Measurements from ENCODE around the gene MARS2. TPM values are rescaled to one million over a fixed set of nuclear protein-coding genes. Genes with fewer than 3 reads are reported as not detected.
"Not testable (repeated sequence)": the region's sequence is repeated elsewhere in the genome, so short reads cannot be mapped to it uniquely, and the experiment has no call there.

MARS2 gene
- total RNA-seq, 4 donors from 2014 or later: 2.8 to 6.7 (median 4.2) TPM

GRCh38 chr2:197713271-197713670 lies 8.1 kb downstream of the MARS2 start:
- no peak overlapping the region for H3K4me3 ChIP-seq
- H3K36me3 ChIP-seq: peaks cover 0 to 4% of the 10 kb centered on the region in 2 donors
- no peaks in the 10 kb centered on the region for H3K27me3 ChIP-seq
- TF ChIP-seq POLR2A (IDR thresholded peaks at IDR 0.05): no peak
- TF ChIP-seq EP300 (IDR thresholded peaks at IDR 0.05): no peak
- no peak for TF ChIP-seq POLR2AphosphoS5 (IDR thresholded peaks at IDR 0.05)
- TF ChIP-seq, protein P1, sequence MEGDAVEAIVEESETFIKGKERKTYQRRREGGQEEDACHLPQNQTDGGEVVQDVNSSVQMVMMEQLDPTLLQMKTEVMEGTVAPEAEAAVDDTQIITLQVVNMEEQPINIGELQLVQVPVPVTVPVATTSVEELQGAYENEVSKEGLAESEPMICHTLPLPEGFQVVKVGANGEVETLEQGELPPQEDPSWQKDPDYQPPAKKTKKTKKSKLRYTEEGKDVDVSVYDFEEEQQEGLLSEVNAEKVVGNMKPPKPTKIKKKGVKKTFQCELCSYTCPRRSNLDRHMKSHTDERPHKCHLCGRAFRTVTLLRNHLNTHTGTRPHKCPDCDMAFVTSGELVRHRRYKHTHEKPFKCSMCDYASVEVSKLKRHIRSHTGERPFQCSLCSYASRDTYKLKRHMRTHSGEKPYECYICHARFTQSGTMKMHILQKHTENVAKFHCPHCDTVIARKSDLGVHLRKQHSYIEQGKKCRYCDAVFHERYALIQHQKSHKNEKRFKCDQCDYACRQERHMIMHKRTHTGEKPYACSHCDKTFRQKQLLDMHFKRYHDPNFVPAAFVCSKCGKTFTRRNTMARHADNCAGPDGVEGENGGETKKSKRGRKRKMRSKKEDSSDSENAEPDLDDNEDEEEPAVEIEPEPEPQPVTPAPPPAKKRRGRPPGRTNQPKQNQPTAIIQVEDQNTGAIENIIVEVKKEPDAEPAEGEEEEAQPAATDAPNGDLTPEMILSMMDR (IDR thresholded peaks at IDR 0.05): no peak
- H3K4me1 ChIP-seq: peaks cover 0 to 17% (median 2%) of the 10 kb centered on the region in 3 donors
- no peaks in the 10 kb centered on the region for H3K9me3 ChIP-seq
- H3K27ac ChIP-seq: no peak overlapping the region
- ATAC-seq: no peak
- WGBS, 2 donors (ENCODE audit: low coverage in 1 of 2): 89 to 100% methylated on average over 3 of the region's 3 CpGs

DNA sequence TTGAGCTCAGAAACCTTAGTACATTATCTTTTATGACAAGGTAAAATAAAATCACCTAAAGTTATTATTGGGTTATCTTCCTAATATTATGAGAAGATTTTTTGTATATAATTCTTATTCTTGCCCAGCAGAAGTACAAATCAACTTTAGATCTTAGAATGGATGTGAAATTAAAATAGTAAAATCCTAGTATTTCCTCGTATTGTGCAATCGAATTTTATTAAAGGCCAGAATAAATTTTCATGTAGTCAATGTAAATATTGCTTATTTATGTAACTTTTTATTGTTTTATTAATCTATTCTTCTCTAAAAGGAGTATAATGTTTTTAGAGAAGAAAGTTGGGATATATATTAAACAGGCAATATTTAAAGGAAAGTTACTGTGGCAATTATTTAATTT lies 12.7 kb downstream of the MARS2 start:
- H3K27me3 ChIP-seq: no peaks in the 10 kb centered on the region
- WGBS, 2 donors (ENCODE audit: low coverage in 1 of 2): 83 to 94% methylated on average over 2 of the region's 2 CpGs

GRCh38 chr2:197727011-197727410 lies 21.8 kb downstream of the MARS2 start:
- Histone ChIP-seq H3K4me1 (no peaks in the 10 kb centered on the region), H3K27ac (no peak overlapping the region), H3K4me3 (no peak overlapping the region), H3K36me3 (no peaks in the 10 kb centered on the region), H3K27me3 (no peaks in the 10 kb centered on the region), H3K9me3 (no peaks in the 10 kb centered on the region)
- TF ChIP-seq POLR2AphosphoS5 (IDR thresholded peaks at IDR 0.05) (no peak), POLR2A (IDR thresholded peaks at IDR 0.05) (no peak)
- TF ChIP-seq, protein P1 (IDR thresholded peaks at IDR 0.05): no peak
- ATAC-seq: no peak

More for the DNA sequence above, 12.7 kb downstream of the MARS2 start:
- Histone ChIP-seq H3K4me1 (no peaks in the 10 kb centered on the region), H3K36me3 (peaks cover 0 to 2% of the 10 kb centered on the region in 2 donors), H3K9me3 (no peaks in the 10 kb centered on the region), H3K27ac (no peak overlapping the region), H3K4me3 (no peak overlapping the region)
- ATAC-seq: no peak
- TF ChIP-seq, protein P1 (IDR thresholded peaks at IDR 0.05): no peak
- no peak for TF ChIP-seq POLR2A (IDR thresholded peaks at IDR 0.05)
- TF ChIP-seq POLR2AphosphoS5 (IDR thresholded peaks at IDR 0.05): no peak
- no peak for TF ChIP-seq EP300 (IDR thresholded peaks at IDR 0.05)

GRCh38 chr2:197728555-197729544 lies 23.7 kb downstream of the MARS2 start:
- H3K4me1 ChIP-seq, H3K4me3 ChIP-seq, H3K9me3 ChIP-seq, H3K27me3 ChIP-seq, H3K27ac ChIP-seq, ATAC-seq, H3K36me3 ChIP-seq: not testable (repeated sequence)
- 85 to 96% methylated on average over 4 to 10 of the region's 32 CpGs for WGBS, 2 donors (ENCODE audit: low coverage in 1 of 2)

DNA sequence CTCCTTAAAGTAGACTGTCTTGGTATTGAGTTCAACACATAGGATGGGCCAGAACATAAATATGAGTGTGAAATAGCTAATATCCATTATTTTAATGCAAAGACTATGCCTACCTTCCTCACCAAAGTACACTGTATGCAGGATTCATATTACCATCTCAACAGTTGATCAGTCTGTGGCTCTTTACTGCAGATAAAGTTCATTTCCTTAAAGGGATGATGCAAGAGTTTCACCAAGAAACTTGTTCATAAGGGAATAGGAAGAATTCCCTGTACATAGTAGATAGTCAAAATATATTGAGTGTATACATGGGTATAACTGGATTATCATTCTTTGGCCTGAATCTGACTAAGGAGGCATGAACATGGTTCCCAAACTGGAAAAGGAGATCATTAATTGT lies 35.0 kb downstream of the MARS2 start:
- H3K27ac ChIP-seq: no peak overlapping the region
- no peaks in the 10 kb centered on the region for H3K4me1 ChIP-seq
- H3K36me3 ChIP-seq: no peaks in the 10 kb centered on the region
- H3K9me3 ChIP-seq: no peaks in the 10 kb centered on the region
- no peak for ATAC-seq
- H3K4me3 ChIP-seq: no peak overlapping the region
- no peaks in the 10 kb centered on the region for H3K27me3 ChIP-seq
- TF ChIP-seq EP300 (IDR thresholded peaks at IDR 0.05) (no peak), POLR2AphosphoS5 (IDR thresholded peaks at IDR 0.05) (no peak), POLR2A (IDR thresholded peaks at IDR 0.05) (no peak)
- TF ChIP-seq, protein P1 (IDR thresholded peaks at IDR 0.05): no peak

Other genes starting within 250 kb of the MARS2 start
- gene HSPD1, start 205.5 kb upstream of the MARS2 start, total RNA-seq: 100 to 1,000 TPM; 120 to 145 (median 144) TPM
- 10 to 100 TPM; 59.3 to 91.3 (median 74.0) TPM for gene HSPE1, start 205.0 kb upstream of the MARS2 start, total RNA-seq
- gene MOB4, start 189.3 kb upstream of the MARS2 start, total RNA-seq: 10 to 100 TPM; 32.0 to 53.9 (median 36.8) TPM
- gene RFTN2, start 29.8 kb upstream of the MARS2 start, total RNA-seq: 1 to 10 TPM; 4.2 to 8.9 (median 7.8) TPM
- gene BOLL, start 80.0 kb downstream of the MARS2 start, total RNA-seq: under 1 TPM in 1 of 4 donors, not detected in 3; 0.19 TPM
- gene PLCL1, start 99.2 kb downstream of the MARS2 start, total RNA-seq: 10 to 100 TPM; 23.4 to 89.2 (median 47.4) TPM

All from gastroesophageal sphincter (tissue), 4 donors.